CD4-positive, alpha-beta memory T cell (primary cell): ENCODE results near the gene CHCHD3. TPM values are rescaled to one million over a fixed set of nuclear protein-coding genes. Genes with fewer than 3 reads are reported as not detected.

ENCODE experiments used
- CTCF ChIA-PET: fragments of 350-600 bp; sonication (Branson Sonifier 250); formaldehyde crosslinking; loops from one replicate; lab custom pipeline; 2021; ENCODE audit warnings: inconsistent platforms; ENCODE audit not compliant: partially characterized antibody; lab: Charles Lee
- POLR2A ChIA-PET: fragments of 350-600 bp; sonication (Branson Sonifier 250); formaldehyde crosslinking; loops from one replicate; lab custom pipeline; 2021; ENCODE audit not compliant: partially characterized antibody; lab: Charles Lee
- DNase-seq, 5 donors: peaks; one replicate each; pipeline versions ENCODE4 v3.0.0 to v3.0.0-alpha.2; 2020 to 2022; ENCODE audit warnings: mixed read lengths in 1 of 5
- H3K27ac ChIP-seq: one replicate; pipeline ENCODE4 v1.7.0; 2013; ENCODE audit warnings: low read depth, low read length
- H3K27me3 ChIP-seq: 2 replicates; pipeline ENCODE4 v1.7.0; 2013; ENCODE audit warnings: mild to moderate bottlenecking, low read length, moderate library complexity; ENCODE audit not compliant: insufficient read depth
- H3K36me3 ChIP-seq: 2 replicates; pipeline ENCODE4 v1.7.0; 2013; ENCODE audit warnings: mild to moderate bottlenecking, low read length, moderate library complexity; ENCODE audit not compliant: insufficient read depth
- H3K4me1 ChIP-seq: 2 replicates; pipeline ENCODE4 v1.7.0; 2013; ENCODE audit warnings: mild to moderate bottlenecking, low read length, moderate library complexity; ENCODE audit not compliant: insufficient read depth
- H3K4me3 ChIP-seq, 2 donors: one replicate each; pipeline ENCODE4 v1.7.0; 2013; ENCODE audit warnings: low read length in 2 of 2, mild to moderate bottlenecking in 1 of 2
- H3K9me3 ChIP-seq, 2 donors: one replicate each; pipeline ENCODE4 v1.7.0; 2013; ENCODE audit warnings: low read length in 2 of 2, control low read depth in 1 of 2; ENCODE audit not compliant: control insufficient read depth in 1 of 2
- H3K27ac Mint-ChIP-seq, 7 donors: one replicate each; pipeline ENCODE4 v1.8.0; 2020 to 2021; ENCODE audit warnings: mixed read lengths in 7 of 7, mild to moderate bottlenecking in 6 of 7, inconsistent platforms in 3 of 7, moderate library complexity in 3 of 7
- H3K27me3 Mint-ChIP-seq, 2 donors: one replicate each; pipeline ENCODE4 v1.8.0; 2020 to 2021; ENCODE audit warnings: mixed read lengths in 2 of 2
- H3K36me3 Mint-ChIP-seq, 2 donors: one replicate each; pipeline ENCODE4 v1.8.0; 2020 to 2021; ENCODE audit warnings: mixed read lengths in 2 of 2, inconsistent platforms in 1 of 2, mild to moderate bottlenecking in 1 of 2
- H3K4me1 Mint-ChIP-seq, 4 donors: one replicate each; pipeline ENCODE4 v1.8.0; 2020 to 2021; ENCODE audit warnings: mixed read lengths in 4 of 4, mild to moderate bottlenecking in 1 of 4
- H3K4me3 Mint-ChIP-seq, 8 donors: one replicate each; pipeline ENCODE4 v1.8.0; 2020 to 2021; ENCODE audit warnings: mixed read lengths in 8 of 8, mild to moderate bottlenecking in 7 of 8, moderate library complexity in 6 of 8, inconsistent platforms in 3 of 8
- H3K9me3 Mint-ChIP-seq, 8 donors: one replicate each; pipeline ENCODE4 v1.8.0; 2020 to 2021; ENCODE audit warnings: mixed read lengths in 8 of 8, mild to moderate bottlenecking in 5 of 8, inconsistent platforms in 3 of 8, moderate library complexity in 1 of 8
- intact Hi-C: fragments of 100-400 bp; cut with micrococcal nuclease; formaldehyde crosslinking; loops from one replicate; pipeline ENCODE4 v1.15.1; 2023
- polyA plus RNA-seq, 2 donors: library from polyadenylated mRNA; unstranded; fragments of 300-500 nt; fragmentation: Illumina TruSeq; gene quantifications; one replicate each; pipeline ENCODE4 v1.2.3, GENCODE V29; 2021
- total RNA-seq, 2 experiments: library from RNA; stranded (reverse); gene quantifications; one replicate each; pipeline ENCODE4 v1.2.3, GENCODE V29; 2021

Gene CHCHD3
- total and polyA plus RNA-seq, 4 experiments from 2014 or later = 25.2 to 77.3 (median 35.6) TPM

DNA sequence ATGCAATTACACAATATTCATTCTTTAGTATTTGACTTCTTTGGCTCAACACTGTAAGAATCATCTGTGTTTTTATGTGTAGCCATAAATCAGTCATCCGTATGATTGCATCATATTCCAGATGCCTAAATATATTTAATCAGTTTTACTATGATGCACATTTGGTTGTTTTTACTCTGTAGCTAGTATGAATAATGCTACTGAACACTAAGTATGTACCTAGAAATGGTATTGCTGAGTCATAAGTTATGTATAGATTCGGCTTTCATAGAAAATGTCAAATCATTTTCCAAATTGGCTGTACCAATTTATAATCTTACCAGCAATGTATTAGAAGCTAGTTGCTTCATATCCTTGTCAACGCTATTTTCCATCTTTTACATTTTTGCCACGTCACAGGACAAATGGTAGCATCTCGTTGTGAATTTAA is 308.3 kb downstream of the CHCHD3 start:
- Mint-ChIP-seq H3K27me3 (peaks cover 0 to 9% of the 10 kb centered on the region in 2 donors), H3K27ac (no peak overlapping the region), H3K4me1 (peaks cover 20 to 36% (median 26%) of the 10 kb centered on the region in 4 donors), H3K36me3 (peaks cover 0 to 5% of the 10 kb centered on the region in 2 donors), H3K4me3 (no peak overlapping the region), H3K9me3 (peaks cover 4 to 21% (median 12%) of the 10 kb centered on the region in 8 donors)
- ChIA-PET POLR2A (no interaction called here), CTCF (no interaction called here)
- H3K4me1 ChIP-seq = peaks cover 28% of the 10 kb centered on the region
- H3K27me3 ChIP-seq = no peaks in the 10 kb centered on the region
- intact Hi-C loops = no loop called here
- H3K36me3 ChIP-seq = no peaks in the 10 kb centered on the region
- H3K9me3 ChIP-seq = no peaks in the 10 kb centered on the region
- no peak overlapping the region for H3K27ac ChIP-seq
- DNase-seq = no peak
- H3K4me3 ChIP-seq = no peak overlapping the region

- CTCF ChIA-PET = interaction anchor here (0.8 to 1.6 kb wide), 4 partner anchors 15 to 115 kb away, joined by 3 to 7 read pairs (median 3); no protein-coding TSS in a partner anchor
- Histone ChIP-seq H3K36me3 (no peaks in the 10 kb centered on the region), H3K27ac (peak overlapping the region; percentile 35), H3K27me3 (no peaks in the 10 kb centered on the region), H3K4me3 (peak overlapping the region in 1 of 2 donors; percentile 3), H3K9me3 (no peaks in the 10 kb centered on the region), H3K4me1 (peaks cover 22% of the 10 kb centered on the region)
- peak in 4 of 5 donors; percentile 27 to 48 (median 38) for DNase-seq
- H3K4me3 Mint-ChIP-seq = peak overlapping the region; percentile 13 to 81 (median 59)
- peaks cover under 1 to 16% (median 9%) of the 10 kb centered on the region in 8 donors for H3K9me3 Mint-ChIP-seq
- peaks cover 0 to 5% of the 10 kb centered on the region in 2 donors for H3K36me3 Mint-ChIP-seq
- peaks cover 0 to 4% of the 10 kb centered on the region in 2 donors for H3K27me3 Mint-ChIP-seq
- POLR2A ChIA-PET = interaction anchor here (0.7 to 1.0 kb wide), 2 partner anchors 54 to 311 kb away, joined by 3 read pairs; partner anchors contain the start of gene CHCHD3
- H3K4me1 Mint-ChIP-seq = peaks cover 11 to 27% (median 17%) of the 10 kb centered on the region in 4 donors
- intact Hi-C loops = loop anchor here (1.0 kb wide), 1 partner anchor 115 kb away; no protein-coding TSS in a partner anchor
- peak overlapping the region; percentile 32 to 91 (median 84) for H3K27ac Mint-ChIP-seq
These were observed 310.6 kb downstream of the CHCHD3 start for GRCh38 chr7:132771301-132771730.

GRCh38 chr7:132770055-132770454 is 311.8 kb downstream of the CHCHD3 start:
- peaks cover 0 to 7% of the 10 kb centered on the region in 2 donors for H3K27me3 Mint-ChIP-seq
- H3K4me1 Mint-ChIP-seq = peaks cover 11 to 27% (median 17%) of the 10 kb centered on the region in 4 donors
- ChIA-PET CTCF (no interaction called here), POLR2A (no interaction called here)
- intact Hi-C loops = no loop called here
- Histone ChIP-seq H3K4me3 (no peak overlapping the region), H3K36me3 (no peaks in the 10 kb centered on the region), H3K4me1 (peaks cover 22% of the 10 kb centered on the region), H3K9me3 (no peaks in the 10 kb centered on the region), H3K27ac (no peak overlapping the region), H3K27me3 (no peaks in the 10 kb centered on the region)
- H3K4me3 Mint-ChIP-seq = peak overlapping the region in 2 of 8 donors; percentile 3 to 22
- H3K36me3 Mint-ChIP-seq = peaks cover 0 to 5% of the 10 kb centered on the region in 2 donors
- peaks cover 0 to 16% (median 9%) of the 10 kb centered on the region in 8 donors for H3K9me3 Mint-ChIP-seq
- peak overlapping the region; percentile 43 to 91 (median 84) for H3K27ac Mint-ChIP-seq
- DNase-seq = no peak

GRCh38 chr7:132769280-132769679 is 312.6 kb downstream of the CHCHD3 start:
- POLR2A ChIA-PET = no interaction called here
- H3K4me1 ChIP-seq = peaks cover 22% of the 10 kb centered on the region

DNA sequence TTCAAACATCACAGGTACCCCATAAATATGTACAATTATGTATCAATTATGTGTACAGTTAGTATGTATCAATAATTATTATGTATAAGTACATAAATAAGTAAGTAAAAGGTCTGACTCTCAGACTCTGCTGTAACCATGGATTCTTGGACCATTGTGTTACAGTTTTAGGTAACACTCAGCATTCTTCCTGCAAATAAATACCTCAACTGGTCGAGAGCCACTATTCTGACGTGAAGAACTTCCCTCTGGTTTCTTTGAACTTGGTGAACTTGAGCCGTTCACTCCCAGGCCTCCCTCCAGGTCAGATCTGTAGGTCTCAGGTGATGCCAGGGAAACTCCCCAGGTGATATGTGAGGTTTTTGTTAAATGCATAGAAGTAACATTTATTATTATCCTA is 313.8 kb downstream of the CHCHD3 start:
- H3K4me1 Mint-ChIP-seq = peaks cover 11 to 27% (median 16%) of the 10 kb centered on the region in 4 donors
- ChIA-PET CTCF (interaction anchor here (1.5 kb wide), 1 partner anchor 21 kb away, joined by 3 read pairs; no protein-coding TSS in a partner anchor), POLR2A (no interaction called here)
- no peak for DNase-seq
- Histone ChIP-seq H3K27ac (no peak overlapping the region), H3K4me3 (no peak overlapping the region), H3K36me3 (no peaks in the 10 kb centered on the region), H3K27me3 (no peaks in the 10 kb centered on the region), H3K4me1 (peaks cover 22% of the 10 kb centered on the region), H3K9me3 (no peaks in the 10 kb centered on the region)
- peaks cover 0 to 16% (median 9%) of the 10 kb centered on the region in 8 donors for H3K9me3 Mint-ChIP-seq
- H3K4me3 Mint-ChIP-seq = no peak overlapping the region
- intact Hi-C loops = no loop called here
- peaks cover 0 to 7% of the 10 kb centered on the region in 2 donors for H3K27me3 Mint-ChIP-seq
- peaks cover 0 to 5% of the 10 kb centered on the region in 2 donors for H3K36me3 Mint-ChIP-seq
- H3K27ac Mint-ChIP-seq = no peak overlapping the region

More at GRCh38 chr7:132769280-132769679, 312.6 kb downstream of the CHCHD3 start:
- intact Hi-C loops = no loop called here
- Mint-ChIP-seq H3K4me3 (no peak overlapping the region), H3K27ac (peak overlapping the region in 3 of 7 donors; percentile 42 to 84 (median 80)), H3K9me3 (peaks cover 0 to 16% (median 9%) of the 10 kb centered on the region in 8 donors), H3K27me3 (peaks cover 0 to 7% of the 10 kb centered on the region in 2 donors), H3K36me3 (peaks cover 0 to 5% of the 10 kb centered on the region in 2 donors), H3K4me1 (peaks cover 11 to 27% (median 17%) of the 10 kb centered on the region in 4 donors)
- no peaks in the 10 kb centered on the region for H3K27me3 ChIP-seq
- H3K9me3 ChIP-seq = no peaks in the 10 kb centered on the region
- no peak overlapping the region for H3K4me3 ChIP-seq
- CTCF ChIA-PET = interaction anchor here (1.5 kb wide), 1 partner anchor 20 kb away, joined by 3 read pairs; no protein-coding TSS in a partner anchor
- no peaks in the 10 kb centered on the region for H3K36me3 ChIP-seq
- no peak for DNase-seq
- no peak overlapping the region for H3K27ac ChIP-seq

- CTCF ChIA-PET = no interaction called here
- Histone ChIP-seq H3K27me3 (no peaks in the 10 kb centered on the region), H3K36me3 (no peaks in the 10 kb centered on the region), H3K4me3 (no peak overlapping the region), H3K27ac (no peak overlapping the region), H3K4me1 (peaks cover 22% of the 10 kb centered on the region), H3K9me3 (no peaks in the 10 kb centered on the region)
- H3K4me1 Mint-ChIP-seq = peaks cover 11 to 27% (median 16%) of the 10 kb centered on the region in 4 donors
- DNase-seq = no peak
- no peak overlapping the region for H3K4me3 Mint-ChIP-seq
- peaks cover 0 to 5% of the 10 kb centered on the region in 2 donors for H3K36me3 Mint-ChIP-seq
- H3K27me3 Mint-ChIP-seq = peaks cover 0 to 7% of the 10 kb centered on the region in 2 donors
- intact Hi-C loops = no loop called here
- POLR2A ChIA-PET = no interaction called here
- H3K27ac Mint-ChIP-seq = no peak overlapping the region
- peaks cover 0 to 16% (median 9%) of the 10 kb centered on the region in 8 donors for H3K9me3 Mint-ChIP-seq
These were observed 314.5 kb downstream of the CHCHD3 start for GRCh38 chr7:132767378-132767777.

DNA sequence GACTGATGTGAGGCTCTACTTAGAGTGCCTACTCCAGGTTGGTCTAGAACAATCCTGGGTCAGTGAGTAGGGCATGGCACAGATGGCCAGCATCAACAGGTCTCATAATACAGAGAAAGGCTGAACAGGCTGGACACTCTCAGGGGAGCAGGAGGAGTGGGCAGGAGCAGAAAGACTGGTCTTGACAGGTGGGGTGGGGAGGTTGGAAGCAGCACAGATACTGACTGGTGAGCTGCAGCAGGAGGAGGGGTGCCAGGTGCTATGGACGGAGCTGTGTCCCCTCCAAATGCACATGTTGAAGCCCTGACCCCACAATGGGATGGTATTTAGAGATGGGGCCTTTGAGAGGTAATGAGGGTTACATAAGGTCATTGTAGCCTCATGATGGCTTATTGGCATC is 315.2 kb downstream of the CHCHD3 start:
- peaks cover 18% of the 10 kb centered on the region for H3K4me1 ChIP-seq
- H3K36me3 ChIP-seq = no peaks in the 10 kb centered on the region
- H3K27me3 Mint-ChIP-seq = peaks cover 0 to 7% of the 10 kb centered on the region in 2 donors
- H3K9me3 Mint-ChIP-seq = peaks cover 0 to 16% (median 9%) of the 10 kb centered on the region in 8 donors
- H3K27ac ChIP-seq = no peak overlapping the region
- H3K4me3 ChIP-seq = no peak overlapping the region
- H3K4me3 Mint-ChIP-seq = no peak overlapping the region
- H3K27ac Mint-ChIP-seq = no peak overlapping the region
- H3K36me3 Mint-ChIP-seq = peaks cover 0 to 5% of the 10 kb centered on the region in 2 donors
- intact Hi-C loops = no loop called here
- peaks cover 11 to 23% (median 14%) of the 10 kb centered on the region in 4 donors for H3K4me1 Mint-ChIP-seq
- ChIA-PET CTCF (no interaction called here), POLR2A (no interaction called here)
- H3K27me3 ChIP-seq = no peaks in the 10 kb centered on the region
- DNase-seq = no peak
- no peaks in the 10 kb centered on the region for H3K9me3 ChIP-seq
